GM21786 (cell line): ENCODE results near the gene ST8SIA2.

Source experiments
- ATAC-seq: cut with Tn5 transposase; IDR thresholded peaks from one replicate; pipeline ENCODE4 v1.9.1; 2021; ENCODE audit not compliant: unreplicated experiment

Gene ST8SIA2

DNA sequence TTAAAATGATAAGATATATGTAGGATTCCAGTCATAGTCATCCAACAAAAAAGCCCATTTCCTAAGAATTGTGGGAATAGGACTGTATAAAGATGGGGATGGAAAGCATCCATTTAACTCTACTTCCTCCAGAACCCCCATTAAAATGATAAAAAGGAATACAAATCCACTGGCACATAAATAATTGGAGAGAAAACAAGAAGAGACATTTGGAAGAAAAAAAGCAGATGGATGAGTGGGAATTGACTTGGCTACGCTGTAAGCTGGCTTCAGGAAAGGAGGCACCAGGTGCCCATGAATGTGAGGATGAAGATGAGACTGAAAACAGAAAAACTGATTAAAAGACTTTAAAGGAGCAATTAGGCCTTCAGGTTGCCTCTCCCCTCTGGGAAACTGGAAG lies 91.8 kb downstream of the ST8SIA2 start:
- no peak for ATAC-seq

DNA sequence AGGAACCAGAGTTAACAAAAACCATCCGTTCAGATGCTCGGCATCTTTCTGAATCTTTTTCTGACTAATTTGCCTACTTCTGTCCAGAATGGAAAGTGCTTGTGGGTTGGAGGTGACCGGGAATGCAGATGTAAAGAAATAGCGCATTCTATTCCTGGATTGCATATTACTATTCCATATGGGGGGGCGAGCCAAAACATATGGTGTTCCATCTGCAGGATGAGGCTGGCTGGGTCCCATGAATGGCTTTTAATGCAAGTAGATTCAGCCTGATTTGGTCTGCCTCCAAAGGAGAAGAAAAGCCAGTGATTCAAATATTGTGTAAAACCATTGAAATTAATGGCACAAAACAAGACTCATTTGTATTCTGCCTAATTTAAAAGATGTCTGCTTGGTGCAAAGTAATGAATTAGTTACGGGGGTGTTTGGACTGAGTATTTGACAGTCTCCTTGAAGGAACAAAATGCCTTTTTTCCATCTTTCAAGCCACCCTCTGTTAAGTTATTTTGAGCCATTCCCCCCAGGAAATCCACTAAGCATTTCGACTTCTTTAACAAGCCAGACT lies 99.0 kb downstream of the ST8SIA2 start:
- ATAC-seq = no peak

- no peak for ATAC-seq
Observed at GRCh38 chr15:92494806-92495336, 101.2 kb downstream of the ST8SIA2 start.

DNA sequence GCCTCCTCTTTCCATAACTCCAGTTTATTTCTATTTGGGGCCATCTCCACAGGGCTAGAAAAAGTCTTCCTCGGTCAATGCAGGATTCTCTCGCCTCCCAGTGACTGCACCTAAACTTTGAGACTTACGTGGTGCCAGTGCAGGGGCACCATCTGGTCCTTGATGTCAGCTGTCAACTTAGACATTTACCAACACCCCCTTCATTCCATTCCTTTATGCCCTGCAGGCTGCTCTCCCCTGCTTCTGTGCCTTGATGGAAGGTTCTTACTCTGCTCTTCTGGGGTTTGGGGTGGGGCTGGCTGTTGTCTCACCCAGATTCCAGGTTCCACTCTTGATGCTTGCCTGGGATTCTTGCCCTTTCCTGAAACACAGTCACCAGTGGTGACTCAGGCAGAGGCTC lies 101.8 kb downstream of the ST8SIA2 start:
- no peak for ATAC-seq

DNA sequence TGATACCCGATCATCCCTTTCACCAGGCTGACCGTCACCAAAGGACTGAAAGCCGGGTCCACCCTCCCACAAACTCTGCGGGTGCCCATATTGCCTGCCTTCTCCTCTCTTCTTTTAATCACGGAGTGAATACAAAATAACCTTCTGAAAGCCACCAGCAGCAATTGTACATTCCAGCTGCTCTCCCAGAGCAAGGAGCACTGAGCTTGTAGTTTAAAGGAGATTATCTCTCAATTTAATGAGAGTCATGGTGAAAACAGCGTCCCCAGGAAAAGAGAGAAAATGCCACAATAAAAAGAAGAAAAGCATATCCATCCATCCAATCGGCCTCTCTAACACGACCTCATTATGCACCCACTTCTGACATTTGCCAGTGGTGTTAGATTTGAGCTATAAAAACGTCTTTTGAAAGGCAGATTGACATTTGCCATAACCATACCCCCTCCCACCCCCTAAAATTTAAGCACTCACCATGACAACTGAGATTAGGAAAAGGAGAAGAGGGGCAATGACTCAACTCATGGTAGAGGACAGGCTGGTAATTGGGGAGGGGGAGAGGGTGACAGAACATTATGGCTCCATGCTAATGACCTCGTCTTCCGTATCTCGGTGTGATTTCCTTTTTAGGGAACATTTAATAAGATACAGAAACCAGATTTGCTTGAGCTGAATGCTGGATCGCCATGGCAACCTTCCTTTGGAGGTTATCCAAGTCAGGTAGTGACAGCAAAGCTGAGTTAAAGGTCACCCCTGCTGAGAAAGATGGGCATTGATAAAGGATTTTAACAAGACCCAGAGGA lies 106.2 kb downstream of the ST8SIA2 start:
- no peak for ATAC-seq

GRCh38 chr15:92502336-92502735 lies 108.7 kb downstream of the ST8SIA2 start:
- ATAC-seq = no peak

DNA sequence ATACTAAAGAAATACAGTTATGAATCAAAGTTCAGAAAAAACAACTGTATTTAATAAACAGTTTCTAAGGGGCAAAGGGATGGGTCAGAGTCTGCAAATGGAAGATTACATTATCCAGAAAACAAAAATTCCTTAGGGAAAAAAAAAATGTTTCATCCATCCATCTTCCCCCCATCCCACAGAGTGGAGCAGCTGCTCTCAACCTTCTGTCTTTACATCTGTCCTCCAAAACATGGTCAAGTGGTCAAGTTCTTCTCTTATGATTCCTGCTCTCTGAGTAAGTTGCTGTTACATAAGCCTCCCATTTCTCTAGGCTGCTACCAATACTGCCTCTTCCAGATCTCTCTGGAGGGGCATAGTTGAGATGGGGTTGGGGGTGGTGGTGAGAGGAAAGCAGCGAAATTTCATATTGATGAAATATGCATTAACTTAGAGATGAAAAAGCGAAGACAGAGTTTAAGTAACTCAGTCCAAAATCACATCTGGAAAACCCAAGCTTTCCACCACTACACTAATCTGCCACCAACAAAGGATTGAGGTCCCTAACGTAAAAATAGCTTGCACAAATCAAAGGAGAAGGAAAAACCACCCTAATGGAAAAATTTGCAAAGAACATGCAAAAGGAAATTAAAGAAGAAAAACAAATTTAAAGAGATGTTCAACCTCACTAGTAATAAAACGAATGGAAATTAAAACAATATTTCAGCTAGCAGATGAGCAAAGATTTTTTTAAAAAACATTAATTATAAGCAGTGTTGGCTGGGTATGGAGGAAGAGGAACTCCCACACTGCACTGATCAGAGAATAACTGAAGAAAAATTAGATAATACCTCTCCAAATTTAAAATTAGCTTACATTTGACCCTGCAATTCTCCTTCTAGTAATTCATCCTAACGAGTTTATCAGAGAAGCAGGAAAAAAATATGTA lies 109.5 kb downstream of the ST8SIA2 start:
- no peak for ATAC-seq

- no peak for ATAC-seq
Observed at GRCh38 chr15:92503889-92504288, 110.2 kb downstream of the ST8SIA2 start.

- no peak for ATAC-seq
Observed at GRCh38 chr15:92505611-92506010, 111.9 kb downstream of the ST8SIA2 start.

- no peak for ATAC-seq
Observed at GRCh38 chr15:92506506-92506905, 112.8 kb downstream of the ST8SIA2 start.

- no peak for ATAC-seq
Observed at GRCh38 chr15:92510163-92510882, 116.6 kb downstream of the ST8SIA2 start.
